ENCODE results near the gene DIP2C. TPM values are rescaled to one million over a fixed set of nuclear protein-coding genes. Genes with fewer than 3 reads are reported as not detected.

The DIP2C gene
- total and polyA plus RNA-seq, 3 donors from 2014 or later: 14.9 to 43.4 (median 30.1) TPM

DNA sequence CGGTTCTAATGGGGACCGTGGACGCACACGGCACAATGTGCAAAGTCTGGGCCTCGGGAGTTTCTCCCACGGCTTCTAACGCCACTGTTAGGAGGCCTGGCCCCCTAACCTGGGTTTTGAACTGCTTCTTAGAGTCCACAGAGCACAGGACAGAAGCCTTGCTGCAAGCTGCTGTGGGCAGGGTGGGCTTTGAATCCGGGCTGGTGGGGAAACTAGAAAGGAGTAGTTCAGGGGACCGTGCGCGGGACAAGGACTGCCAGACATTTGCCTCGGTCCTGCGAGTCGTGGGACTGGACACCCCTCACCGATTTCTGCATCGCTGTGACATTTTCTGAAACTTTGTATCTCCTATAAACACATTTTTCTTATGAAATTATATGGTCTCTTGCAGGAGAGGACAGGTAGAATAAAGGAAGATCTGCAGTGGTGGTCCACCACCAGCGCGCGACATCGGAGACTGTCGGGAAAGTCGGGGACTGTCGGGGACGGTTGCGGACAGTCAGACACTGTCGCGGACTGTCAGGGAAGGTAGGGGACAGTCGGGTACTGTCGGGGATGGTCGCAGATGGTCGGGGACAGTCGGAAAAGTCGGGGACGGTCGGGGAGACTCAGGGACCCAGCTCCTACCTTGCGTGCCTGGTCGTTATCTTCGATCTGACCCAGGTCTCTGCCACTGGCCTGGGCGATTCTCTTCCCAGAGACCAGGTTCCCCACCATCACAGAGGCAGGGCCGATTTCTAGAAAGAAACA, 332.1 kb downstream of the DIP2C start:
- no peaks in the 10 kb centered on the region for H3K9me3 ChIP-seq
- H3K4me3 ChIP-seq: no peak overlapping the region
- H3K27me3 ChIP-seq: no peaks in the 10 kb centered on the region
- no peaks in the 10 kb centered on the region for H3K36me3 ChIP-seq (ENCODE audit: low read depth, missing control alignments)
- no peaks in the 10 kb centered on the region for H3K4me1 ChIP-seq
- H3K27ac ChIP-seq: no peak overlapping the region
- DNase-seq: no peak
- TF ChIP-seq POLR2A (IDR thresholded peaks at IDR 0.05): no peak
- TF ChIP-seq CTCF (IDR thresholded peaks at IDR 0.05): no peak
- intact Hi-C loops (cut with DNase I; ENCODE audit: low total_unique reads): no loop called here
- WGBS, 2 donors: 94 to 96% methylated on average over 40 of the region's 40 CpGs

- WGBS, 2 donors: 89 to 90% methylated on average over 8 of the region's 8 CpGs
These were observed 333.0 kb downstream of the DIP2C start for GRCh38 chr10:356452-356851.

GRCh38 chr10:354901-355617, 334.4 kb downstream of the DIP2C start:
- H3K9me3 ChIP-seq: no peaks in the 10 kb centered on the region
- TF ChIP-seq POLR2A (IDR thresholded peaks at IDR 0.05): no peak
- no peak for TF ChIP-seq CTCF (IDR thresholded peaks at IDR 0.05)
- no peaks in the 10 kb centered on the region for H3K27me3 ChIP-seq
- H3K4me1 ChIP-seq: no peaks in the 10 kb centered on the region
- 90 to 92% methylated on average over 20 of the region's 20 CpGs for whole genome bisulfite sequencing, 2 donors
- intact Hi-C loops (cut with DNase I; ENCODE audit: low total_unique reads): no loop called here
- H3K36me3 ChIP-seq (ENCODE audit: low read depth, missing control alignments): no peaks in the 10 kb centered on the region
- H3K4me3 ChIP-seq: no peak overlapping the region
- no peak overlapping the region for H3K27ac ChIP-seq
- no peak for DNase-seq

More at GRCh38 chr10:356452-356851, 333.0 kb downstream of the DIP2C start:
- Histone ChIP-seq H3K27ac (no peak overlapping the region), H3K4me3 (no peak overlapping the region), H3K27me3 (no peaks in the 10 kb centered on the region), H3K9me3 (no peaks in the 10 kb centered on the region), H3K36me3 (ENCODE audit: low read depth, missing control alignments) (no peaks in the 10 kb centered on the region), H3K4me1 (no peaks in the 10 kb centered on the region)
- intact Hi-C loops (cut with DNase I; ENCODE audit: low total_unique reads): no loop called here
- DNase-seq: no peak
- TF ChIP-seq CTCF (IDR thresholded peaks at IDR 0.05) (no peak), POLR2A (IDR thresholded peaks at IDR 0.05) (no peak)

GRCh38 chr10:352476-353235, 336.8 kb downstream of the DIP2C start:
- Histone ChIP-seq H3K27me3 (no peaks in the 10 kb centered on the region), H3K36me3 (ENCODE audit: low read depth, missing control alignments) (no peaks in the 10 kb centered on the region), H3K4me3 (no peak overlapping the region), H3K27ac (no peak overlapping the region), H3K9me3 (no peaks in the 10 kb centered on the region), H3K4me1 (no peaks in the 10 kb centered on the region)
- intact Hi-C loops (cut with DNase I; ENCODE audit: low total_unique reads): no loop called here
- DNase-seq: no peak
- TF ChIP-seq POLR2A (IDR thresholded peaks at IDR 0.05): no peak
- TF ChIP-seq CTCF (IDR thresholded peaks at IDR 0.05): no peak
- 91 to 92% methylated on average over 18 to 21 of the region's 21 CpGs for WGBS, 2 donors

Measured in testis (tissue), 3 donors.